Activated CD8-positive, alpha-beta T cell treated with anti-CD3 and anti-CD28 coated beads for 36 hours (primary cell): ENCODE data around the gene AHNAK2. TPM values are rescaled to one million over a fixed set of nuclear protein-coding genes. Genes with fewer than 3 reads are reported as not detected.

ENCODE experiments used
- ATAC-seq: fragments of 200-7000 bp; cut with Tn5 transposase; one replicate; pipeline ENCODE4 v1.10.0; 2021; ENCODE audit warnings: mild to moderate bottlenecking, moderate library complexity
- CTCF ChIA-PET: fragments of 350-600 bp; sonication (Branson Sonifier 250); formaldehyde crosslinking; loops from one replicate; lab custom pipeline; 2021; ENCODE audit warnings: antibody characterized with exemption; lab: Charles Lee
- POLR2A ChIA-PET: fragments of 350-600 bp; sonication (Branson Sonifier 250); formaldehyde crosslinking; loops from one replicate; lab custom pipeline; 2021; ENCODE audit warnings: antibody characterized with exemption; lab: Charles Lee
- DNase-seq: peaks from one replicate; pipeline ENCODE4 v3.0.0-alpha.2; 2020
- H3K27ac Mint-ChIP-seq: one replicate; pipeline ENCODE4 v1.8.0; 2021; ENCODE audit warnings: mild to moderate bottlenecking, mixed read lengths
- H3K27me3 Mint-ChIP-seq: one replicate; pipeline ENCODE4 v1.8.0; 2021; ENCODE audit warnings: mixed read lengths
- H3K36me3 Mint-ChIP-seq: one replicate; pipeline ENCODE4 v1.8.0; 2021; ENCODE audit warnings: low read depth, mixed read lengths
- H3K4me1 Mint-ChIP-seq: one replicate; pipeline ENCODE4 v1.8.0; 2021; ENCODE audit warnings: low read depth, mixed read lengths
- H3K4me3 Mint-ChIP-seq: one replicate; pipeline ENCODE4 v1.8.0; 2021; ENCODE audit warnings: mild to moderate bottlenecking, moderate library complexity, mixed read lengths
- H3K9me3 Mint-ChIP-seq: one replicate; pipeline ENCODE4 v1.8.0; 2021; ENCODE audit warnings: mixed read lengths
- CTCF ChIP-seq: fragments of 200-600 bp; IDR thresholded peaks from one replicate; pipeline ENCODE4 v1.8.0; 2022; ENCODE audit warnings: antibody characterized with exemption, mild to moderate bottlenecking
- intact Hi-C: fragments of 100-400 bp; cut with micrococcal nuclease; formaldehyde crosslinking; loops from one replicate; pipeline ENCODE4 v1.10.0; 2022
- total RNA-seq, 2 experiments: library from RNA; stranded (reverse); gene quantifications; one replicate each; pipeline ENCODE4 v1.2.3, GENCODE V29; 2021

AHNAK2 gene
- total RNA-seq, 2 experiments from 2014 or later: 0.02 TPM; not detected in 1

GRCh38 chr14:104931771-104932675 is 46.2 kb downstream of the AHNAK2 start:
- POLR2A ChIA-PET: no interaction called here
- CTCF ChIA-PET: no interaction called here
- ATAC-seq (no peak), DNase-seq (no peak)
- no peak for TF ChIP-seq CTCF
- H3K36me3 Mint-ChIP-seq: no peaks in the 10 kb centered on the region
- H3K9me3 Mint-ChIP-seq: no peaks in the 10 kb centered on the region
- H3K4me1 Mint-ChIP-seq: no peaks in the 10 kb centered on the region
- intact Hi-C loops: no loop called here
- no peak overlapping the region for H3K4me3 Mint-ChIP-seq
- peaks cover 11% of the 10 kb centered on the region for H3K27me3 Mint-ChIP-seq
- no peak overlapping the region for H3K27ac Mint-ChIP-seq

- Mint-ChIP-seq H3K4me3 (no peak overlapping the region), H3K4me1 (peaks cover 3% of the 10 kb centered on the region), H3K36me3 (no peaks in the 10 kb centered on the region), H3K27me3 (peaks cover 11% of the 10 kb centered on the region), H3K9me3 (no peaks in the 10 kb centered on the region), H3K27ac (no peak overlapping the region)
- intact Hi-C loops: no loop called here
- DNase-seq (no peak), ATAC-seq (no peak)
- POLR2A ChIA-PET: no interaction called here
- no peak for TF ChIP-seq CTCF
- CTCF ChIA-PET: no interaction called here
These were observed 46.8 kb downstream of the AHNAK2 start for GRCh38 chr14:104931304-104931770.

- CTCF ChIA-PET: no interaction called here
- Mint-ChIP-seq H3K4me3 (no peak overlapping the region), H3K36me3 (no peaks in the 10 kb centered on the region), H3K9me3 (no peaks in the 10 kb centered on the region), H3K27ac (no peak overlapping the region), H3K27me3 (peaks cover 11% of the 10 kb centered on the region), H3K4me1 (peaks cover 4% of the 10 kb centered on the region)
- POLR2A ChIA-PET: no interaction called here
- TF ChIP-seq CTCF: no peak
- ATAC-seq (no peak), DNase-seq (no peak)
- intact Hi-C loops: no loop called here
These were observed 47.5 kb downstream of the AHNAK2 start for GRCh38 chr14:104930526-104931303.

- Mint-ChIP-seq H3K27ac (no peak overlapping the region), H3K27me3 (peaks cover 6% of the 10 kb centered on the region), H3K4me1 (peaks cover 4% of the 10 kb centered on the region), H3K4me3 (no peak overlapping the region), H3K9me3 (no peaks in the 10 kb centered on the region), H3K36me3 (no peaks in the 10 kb centered on the region)
- no peak for ATAC-seq
- ChIA-PET CTCF (no interaction called here), POLR2A (no interaction called here)
- no peak for DNase-seq
- no peak for TF ChIP-seq CTCF
- intact Hi-C loops: no loop called here
These were observed 48.6 kb downstream of the AHNAK2 start for GRCh38 chr14:104929268-104930230.
